A549 (cell line): ENCODE measurements around the gene KDR.

Experiments used
- CHD2 ChIP-seq: fragments of 150-350 bp; IDR thresholded peaks from 2 replicates; pipeline ENCODE4 v1.6.1; 2014; ENCODE audit warnings: low read length; ENCODE audit not compliant: partially characterized antibody
- EHMT2 ChIP-seq: fragments of 200-600 bp; sonication (generic); IDR thresholded peaks from 2 replicates; pipeline ENCODE4 v1.6.1; 2016; ENCODE audit warnings: antibody characterized with exemption, low read depth, mild to moderate bottlenecking, moderate library complexity
- NR3C1 ChIP-seq: fragments of >200 bp; sonication (Bioruptor Twin); formaldehyde crosslinking; IDR thresholded peaks from 3 replicates; pipeline ENCODE4 v1.6.1; 2017
- POLR2A ChIP-seq: IDR thresholded peaks from 2 replicates; pipeline ENCODE4 v1.6.1; 2012; ENCODE audit warnings: mild to moderate bottlenecking, low read length
- RCOR1 ChIP-seq: fragments of 150-350 bp; IDR thresholded peaks from 2 replicates; pipeline ENCODE4 v1.6.1; 2014; ENCODE audit warnings: antibody characterized with exemption, low read length, low read depth
- SREBF2 ChIP-seq: fragments of 450-650 bp; IDR thresholded peaks from 2 replicates; pipeline ENCODE4 v1.6.1; 2014; ENCODE audit warnings: mild to moderate bottlenecking, moderate library complexity
- ZC3H11A ChIP-seq: fragments of 450-650 bp; IDR thresholded peaks from 2 replicates; pipeline ENCODE4 v1.6.1; 2014; ENCODE audit warnings: antibody characterized with exemption, mild to moderate bottlenecking
- ZNF302 ChIP-seq: fragments of 250-450 bp; sonication (Bioruptor Pico); IDR thresholded peaks from 2 replicates; pipeline ENCODE4 v1.9.0; 2021; ENCODE audit warnings: inconsistent platforms, mild to moderate bottlenecking, moderate library complexity
- TF ChIP-seq, protein P1 (sequence below): fragments of >200 bp; sonication (Bioruptor Twin); formaldehyde crosslinking; IDR thresholded peaks from 3 replicates; pipeline ENCODE4 v1.5.1; 2016
- TF ChIP-seq, protein P2 (sequence below): fragments of 250-450 bp; sonication (Bioruptor Pico); IDR thresholded peaks from 2 replicates; pipeline ENCODE4 v1.5.0; 2021; ENCODE audit warnings: mild to moderate bottlenecking, moderate library complexity, borderline replicate concordance

DNA sequence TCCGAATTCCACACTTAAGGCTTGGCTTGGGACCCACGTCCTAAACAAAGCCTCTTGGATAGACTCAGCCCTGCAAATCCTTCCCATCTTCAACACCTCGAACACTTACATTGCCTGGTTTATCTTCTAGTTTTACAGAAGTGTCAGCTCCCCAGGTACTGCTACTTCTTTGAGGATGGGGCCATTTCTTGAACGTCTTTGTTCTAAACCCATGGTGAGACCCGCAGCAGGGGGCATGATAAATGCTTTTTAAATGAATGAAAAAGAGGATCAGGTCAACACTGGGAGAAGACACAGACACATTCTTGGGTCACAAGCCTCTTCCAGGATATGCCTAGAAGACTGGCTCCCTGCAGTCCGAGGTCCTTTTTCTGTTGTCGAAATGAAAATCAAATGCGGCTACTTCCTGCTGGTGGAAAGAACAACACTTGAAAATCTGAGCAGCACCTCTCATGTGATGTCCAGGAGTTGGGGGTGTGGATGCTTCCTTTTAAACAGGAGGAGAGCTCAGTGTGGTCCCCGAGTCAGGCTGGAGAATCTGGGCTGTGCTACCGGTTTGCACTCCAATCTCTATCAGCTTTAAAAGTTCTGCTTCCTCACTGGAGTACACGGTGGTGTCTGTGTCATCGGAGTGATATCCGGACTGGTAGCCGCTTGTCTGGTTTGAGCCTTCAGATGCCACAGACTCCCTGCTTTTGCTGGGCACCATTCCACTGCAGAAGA is 45.8 kb downstream of the KDR start:
- TF ChIP-seq EHMT2 (no peak), RCOR1 (no peak), ZC3H11A (no peak), ZNF302 (CRISPR knock-in tag) (no peak), POLR2A (no peak), NR3C1 (no peak), CHD2 (no peak), SREBF2 (no peak)
- TF ChIP-seq, protein P1, sequence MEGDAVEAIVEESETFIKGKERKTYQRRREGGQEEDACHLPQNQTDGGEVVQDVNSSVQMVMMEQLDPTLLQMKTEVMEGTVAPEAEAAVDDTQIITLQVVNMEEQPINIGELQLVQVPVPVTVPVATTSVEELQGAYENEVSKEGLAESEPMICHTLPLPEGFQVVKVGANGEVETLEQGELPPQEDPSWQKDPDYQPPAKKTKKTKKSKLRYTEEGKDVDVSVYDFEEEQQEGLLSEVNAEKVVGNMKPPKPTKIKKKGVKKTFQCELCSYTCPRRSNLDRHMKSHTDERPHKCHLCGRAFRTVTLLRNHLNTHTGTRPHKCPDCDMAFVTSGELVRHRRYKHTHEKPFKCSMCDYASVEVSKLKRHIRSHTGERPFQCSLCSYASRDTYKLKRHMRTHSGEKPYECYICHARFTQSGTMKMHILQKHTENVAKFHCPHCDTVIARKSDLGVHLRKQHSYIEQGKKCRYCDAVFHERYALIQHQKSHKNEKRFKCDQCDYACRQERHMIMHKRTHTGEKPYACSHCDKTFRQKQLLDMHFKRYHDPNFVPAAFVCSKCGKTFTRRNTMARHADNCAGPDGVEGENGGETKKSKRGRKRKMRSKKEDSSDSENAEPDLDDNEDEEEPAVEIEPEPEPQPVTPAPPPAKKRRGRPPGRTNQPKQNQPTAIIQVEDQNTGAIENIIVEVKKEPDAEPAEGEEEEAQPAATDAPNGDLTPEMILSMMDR = no peak
- TF ChIP-seq, protein P2, sequence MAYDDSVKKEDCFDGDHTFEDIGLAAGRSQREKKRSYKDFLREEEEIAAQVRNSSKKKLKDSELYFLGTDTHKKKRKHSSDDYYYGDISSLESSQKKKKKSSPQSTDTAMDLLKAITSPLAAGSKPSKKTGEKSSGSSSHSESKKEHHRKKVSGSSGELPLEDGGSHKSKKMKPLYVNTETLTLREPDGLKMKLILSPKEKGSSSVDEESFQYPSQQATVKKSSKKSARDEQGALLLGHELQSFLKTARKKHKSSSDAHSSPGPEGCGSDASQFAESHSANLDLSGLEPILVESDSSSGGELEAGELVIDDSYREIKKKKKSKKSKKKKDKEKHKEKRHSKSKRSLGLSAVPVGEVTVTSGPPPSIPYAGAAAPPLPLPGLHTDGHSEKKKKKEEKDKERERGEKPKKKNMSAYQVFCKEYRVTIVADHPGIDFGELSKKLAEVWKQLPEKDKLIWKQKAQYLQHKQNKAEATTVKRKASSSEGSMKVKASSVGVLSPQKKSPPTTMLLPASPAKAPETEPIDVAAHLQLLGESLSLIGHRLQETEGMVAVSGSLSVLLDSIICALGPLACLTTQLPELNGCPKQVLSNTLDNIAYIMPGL (CRISPR knock-in tag) = no peak
